H1 (cell line): Measurements from ENCODE around the gene PDE8A. TPM values are rescaled to one million over a fixed set of nuclear protein-coding genes. Genes with fewer than 3 reads are reported as not detected.

Experiments used
- CTCF ChIA-PET: fragments of 300-600 bp; sonication (Branson Sonifier 250); formaldehyde crosslinking; loops from one replicate; lab custom pipeline; 2021; ENCODE audit not compliant: partially characterized antibody; lab: Charles Lee
- POLR2A ChIA-PET: fragments of 300-600 bp; sonication (Branson Sonifier 250); formaldehyde crosslinking; loops from one replicate; lab custom pipeline; 2021; ENCODE audit warnings: inconsistent platforms; ENCODE audit not compliant: partially characterized antibody; lab: Charles Lee
- DNase-seq, 2 experiments: peaks; one replicate each; pipeline versions ENCODE4 v3.0.0 to v3.0.0-alpha.2; 2010 to 2022; ENCODE audit warnings: low spot score in 2 of 2, low read depth in 1 of 2, mixed read lengths in 1 of 2
- FAIRE-seq: peaks from 2 replicates; lab custom pipeline; 2011; peaks lifted over from hg19 to GRCh38; lab: Jason Lieb, UNC
- H2AFZ ChIP-seq: 2 replicates; pipeline ENCODE4 v1.8.1; 2012; ENCODE audit warnings: low read length, inconsistent platforms
- H2AK5ac ChIP-seq: 2 replicates; pipeline ENCODE4 v1.6.1; 2013; ENCODE audit warnings: low read depth, low read length
- H2BK120ac ChIP-seq: replicated peaks from 2 replicates; pipeline ENCODE3; 2013; ENCODE audit warnings: low read depth, low read length, inconsistent platforms
- H2BK12ac ChIP-seq: 2 replicates; pipeline ENCODE4 v1.6.1; 2013; ENCODE audit warnings: low read depth, low read length
- H2BK15ac ChIP-seq: 2 replicates; pipeline ENCODE4 v1.6.1; 2013; ENCODE audit warnings: low read length
- H2BK20ac ChIP-seq: 2 replicates; pipeline ENCODE4 v1.6.1; 2013; ENCODE audit warnings: low read length
- H2BK5ac ChIP-seq: 2 replicates; pipeline ENCODE4 v1.6.1; 2013; ENCODE audit warnings: low read depth, low read length
- H3K14ac ChIP-seq: 2 replicates; pipeline ENCODE4 v1.6.1; 2013; ENCODE audit warnings: inconsistent platforms; ENCODE audit not compliant: insufficient read length
- H3K18ac ChIP-seq: 2 replicates; pipeline ENCODE4 v1.6.1; 2013; ENCODE audit warnings: low read length; ENCODE audit errors: extremely low read depth
- H3K23ac ChIP-seq: 2 replicates; pipeline ENCODE4 v1.6.1; 2013; ENCODE audit warnings: inconsistent platforms; ENCODE audit not compliant: insufficient read length
- H3K23me2 ChIP-seq: 2 replicates; pipeline ENCODE4 v1.6.1; 2013; ENCODE audit warnings: low read depth, low read length
- H3K27ac ChIP-seq: 2 replicates; pipeline ENCODE4 v1.6.1; 2011; ENCODE audit warnings: low read depth, low read length, inconsistent platforms
- H3K27me3 ChIP-seq, 4 experiments: replicated peaks in 1 of 4; 1 replicate in 1 of 4; 2 replicates in 3 of 4; pipeline versions ENCODE4 v1.6.1 to v1.8.1; 2011 to 2013; ENCODE audit warnings: low read length in 3 of 4, mild to moderate bottlenecking in 3 of 4, inconsistent platforms in 2 of 4, mixed read lengths in 2 of 4, moderate library complexity in 1 of 4; ENCODE audit not compliant: control insufficient read depth in 3 of 4, insufficient read depth in 3 of 4; ENCODE audit errors: extremely low read depth in 1 of 4
- H3K36me3 ChIP-seq, 4 experiments: 2 replicates each; pipeline versions ENCODE4 v1.6.1 to v1.8.1; 2011 to 2013; ENCODE audit warnings: mild to moderate bottlenecking in 4 of 4, low read length in 3 of 4, moderate library complexity in 2 of 4, control low read depth in 1 of 4, inconsistent platforms in 1 of 4; ENCODE audit not compliant: insufficient read depth in 4 of 4, control insufficient read depth in 2 of 4
- H3K4ac ChIP-seq: replicated peaks from 2 replicates; pipeline ENCODE3; 2013; ENCODE audit warnings: low read length, low read depth, mixed read lengths, inconsistent platforms; ENCODE audit not compliant: insufficient read length
- H3K4me1 ChIP-seq, 4 experiments: replicated peaks in 1 of 4; 1 replicate in 1 of 4; 2 replicates in 3 of 4; pipeline versions ENCODE4 v1.6.1 to v1.8.1; 2011 to 2013; ENCODE audit warnings: low read length in 3 of 4, inconsistent platforms in 2 of 4, mixed read lengths in 1 of 4; ENCODE audit not compliant: insufficient read depth in 4 of 4, control insufficient read depth in 3 of 4
- H3K4me2 ChIP-seq, 2 experiments: 2 replicates each; pipeline versions ENCODE4 v1.6.1 to v1.8.1; 2011 to 2013; ENCODE audit warnings: low read depth in 2 of 2, low read length in 2 of 2, control low read depth in 1 of 2, inconsistent platforms in 1 of 2, mild to moderate bottlenecking in 1 of 2; ENCODE audit not compliant: insufficient read depth in 1 of 2
- H3K4me3 ChIP-seq, 4 experiments: fragments of 200-600, 300-600 bp in 1 of 4; sonication (generic), shearing (Covaris generic), sonication (Bioruptor Twin) in 1 of 4; 2 replicates each; pipeline versions ENCODE4 v1.5.1 to v1.8.1; 2011 to 2016; ENCODE audit warnings: low read length in 4 of 4, low read depth in 3 of 4, control low read depth in 2 of 4, inconsistent platforms in 2 of 4, mild to moderate bottlenecking in 2 of 4, mixed read lengths in 1 of 4, moderate library complexity in 1 of 4; ENCODE audit not compliant: insufficient read depth in 2 of 4; ENCODE audit errors: extremely low read depth in 1 of 4
- H3K56ac ChIP-seq: replicated peaks from 2 replicates; pipeline ENCODE3; 2013; ENCODE audit warnings: low read depth, mild to moderate bottlenecking, mixed read lengths, low read length, inconsistent platforms; ENCODE audit not compliant: insufficient read length
- H3K79me1 ChIP-seq: 2 replicates; pipeline ENCODE4 v1.6.1; 2013; ENCODE audit warnings: low read depth, low read length, control low read depth
- H3K79me2 ChIP-seq, 2 experiments: 2 replicates each; pipeline versions ENCODE4 v1.6.1 to v1.8.1; 2012 to 2013; ENCODE audit warnings: low read length in 2 of 2, mild to moderate bottlenecking in 2 of 2, inconsistent platforms in 1 of 2; ENCODE audit not compliant: insufficient read depth in 2 of 2, control insufficient read depth in 1 of 2
- H3K9ac ChIP-seq, 4 experiments: replicated peaks in 1 of 4; 1 replicate in 1 of 4; 2 replicates in 3 of 4; pipeline versions ENCODE4 v1.6.1 to v1.8.1; 2011 to 2013; ENCODE audit warnings: low read depth in 3 of 4, low read length in 3 of 4, control low read depth in 2 of 4, mild to moderate bottlenecking in 2 of 4, moderate library complexity in 2 of 4, inconsistent platforms in 1 of 4; ENCODE audit errors: extremely low read depth in 1 of 4
- H3K9me3 ChIP-seq, 2 experiments: 2 replicates each; pipeline versions ENCODE4 v1.6.1 to v1.8.1; 2012 to 2013; ENCODE audit warnings: mild to moderate bottlenecking in 2 of 2, moderate library complexity in 2 of 2, control low read depth in 1 of 2, inconsistent platforms in 1 of 2, low read depth in 1 of 2, low read length in 1 of 2, mixed read lengths in 1 of 2; ENCODE audit not compliant: insufficient read depth in 2 of 2
- H4K20me1 ChIP-seq, 2 experiments: replicated peaks in 1 of 2; 2 replicates each; pipeline versions ENCODE3 to v1.8.1; 2011 to 2013; ENCODE audit warnings: inconsistent platforms in 2 of 2, low read length in 2 of 2, mild to moderate bottlenecking in 1 of 2; ENCODE audit not compliant: insufficient read depth in 2 of 2, control insufficient read depth in 1 of 2
- H4K5ac ChIP-seq: 2 replicates; pipeline ENCODE4 v1.6.1; 2013; ENCODE audit warnings: low read length, low read depth, mixed read lengths, inconsistent platforms; ENCODE audit not compliant: insufficient read length
- H4K8ac ChIP-seq: 2 replicates; pipeline ENCODE4 v1.8.0; 2013; ENCODE audit warnings: mild to moderate bottlenecking, moderate library complexity, low read length, inconsistent platforms; ENCODE audit not compliant: insufficient read depth; ENCODE audit errors: extremely low read depth
- H4K91ac ChIP-seq: replicated peaks from 2 replicates; pipeline ENCODE3; 2013; ENCODE audit warnings: low read length, mixed read lengths, inconsistent platforms; ENCODE audit not compliant: insufficient read length
- ATF3 ChIP-seq: IDR thresholded peaks from 2 replicates; pipeline ENCODE4 v1.6.1; 2011; ENCODE audit warnings: low read depth, mild to moderate bottlenecking, low read length; ENCODE audit not compliant: insufficient read depth
- NANOG ChIP-seq: IDR thresholded peaks from 2 replicates; pipeline ENCODE4 v1.6.1; 2011; ENCODE audit warnings: low read length, low read depth, mild to moderate bottlenecking, inconsistent platforms; ENCODE audit not compliant: insufficient read depth, poor library complexity, severe bottlenecking
- WGBS, 2 experiments: shearing (Covaris generic) in 1 of 2; methylation state at CpG; one replicate each; pipeline versions ENCODE4 v1.1.6 to v1.1.7; 2013 to 2015; ENCODE audit warnings: low lambda C conversion rate in 2 of 2, mixed read lengths in 2 of 2, inconsistent platforms in 1 of 2, low coverage in 1 of 2, missing lambda C conversion rate in 1 of 2; ENCODE audit not compliant: insufficient replicate concordance in 2 of 2, insufficient coverage in 1 of 2, insufficient read length in 1 of 2; ENCODE audit errors: extremely low coverage in 1 of 2, missing lambda C conversion rate in 1 of 2; 5-methylcytosine and 5-hydroxymethylcytosine counted together
- polyA plus RNA-seq, 7 experiments: library from polyadenylated mRNA; depleted of rRNA in 3 of 7; stranded (reverse) in 5 of 7; unstranded in 2 of 7; fragments of >200 nt in 5 of 7; fragments of 200-250 nt in 2 of 7; gene quantifications; 1 replicate in 5 of 7; 2 replicates in 1 of 7; 4 replicates in 1 of 7; pipeline versions ENCODE4 v1.2.1 to v1.2.3, GENCODE V29; 2011 to 2013; ENCODE audit warnings: missing spikeins in 2 of 7, mixed read lengths in 2 of 7
- total RNA-seq: library from RNA; stranded (reverse); fragmentation: NEBNext Ultra II Directional; extraction: Animal tissue kit (Norgen Biotek cat#: 25700); gene quantifications from 2 replicates; pipeline ENCODE4 v1.2.1, GENCODE V29; 2021

The PDE8A gene
- total and polyA plus RNA-seq, 2 of the 8 experiments (the other 6 are each of a cell fraction or from before 2014, with no cell fraction given), result 6.9 to 7.8 TPM

- no peak overlapping the region for H2BK15ac ChIP-seq
- no peak overlapping the region for H2BK20ac ChIP-seq
- H3K36me3 ChIP-seq, result peaks cover 0 to 4% (median 0%) of the 10 kb centered on the region in 4 experiments; a peak in 1 of 8 replicates
- no peak overlapping the region for H3K4me3 ChIP-seq
- H3K4me2 ChIP-seq, result no peak overlapping the region
- no peak overlapping the region for H2BK120ac ChIP-seq
- no peak overlapping the region for H3K9ac ChIP-seq
- FAIRE-seq, result no peak
- TF ChIP-seq ATF3, result no peak
- no peak for TF ChIP-seq NANOG
- TF ChIP-seq, all 59 proteins: peak for 0
- no peaks in the 10 kb centered on the region for H3K79me1 ChIP-seq
- H3K56ac ChIP-seq, result no peak overlapping the region
- ChIA-PET CTCF (interaction anchor here (1.0 kb wide), 1 partner anchor 15 kb away, joined by 3 read pairs; no protein-coding TSS in a partner anchor), POLR2A (no interaction called here)
- no peaks in the 10 kb centered on the region for H3K27me3 ChIP-seq
- no peak overlapping the region for H2AFZ ChIP-seq
- H4K5ac ChIP-seq, result no peak overlapping the region
- H4K20me1 ChIP-seq, result no peaks in the 10 kb centered on the region
- no peaks in the 10 kb centered on the region for H3K9me3 ChIP-seq
- H3K79me2 ChIP-seq, result no peaks in the 10 kb centered on the region
- peak in 1 of 2 experiments; percentile 32 for DNase-seq
- no peak overlapping the region for H3K14ac ChIP-seq
- H2BK12ac ChIP-seq, result no peak overlapping the region
- no peak overlapping the region for H3K23ac ChIP-seq
- no peaks in the 10 kb centered on the region for H3K23me2 ChIP-seq
- no peak overlapping the region for H4K8ac ChIP-seq
- H4K91ac ChIP-seq, result no peak overlapping the region
- H3K18ac ChIP-seq, result no peak overlapping the region
- no peaks in the 10 kb centered on the region for H3K4me1 ChIP-seq
- H3K4ac ChIP-seq, result no peak overlapping the region
- H2BK5ac ChIP-seq, result no peak overlapping the region
- H2AK5ac ChIP-seq, result no peak overlapping the region
- H3K27ac ChIP-seq, result no peak overlapping the region
- WGBS, 2 experiments, result 78% methylated on average over 2 of the region's 2 CpGs; no CpG with 5 or more reads in 1 of the 2 experiments
Measured at GRCh38 chr15:85118581-85118980, 136.9 kb downstream of the PDE8A start.
